Peyer's patch (tissue), 4 donors: Measurements from ENCODE around the gene ST3GAL2. TPM values are rescaled to one million over a fixed set of nuclear protein-coding genes. Genes with fewer than 3 reads are reported as not detected.
"Not testable (repeated sequence)": the region's sequence is repeated elsewhere in the genome, so short reads cannot be mapped to it uniquely, and the experiment has no call there.

ENCODE experiments used
- DNase-seq, 3 donors: peaks; one replicate each; pipeline ENCODE4 v3.0.0-alpha.2; 2017 to 2019
- H3K27ac ChIP-seq, 4 donors: fragments of 200-600 bp; sonication (generic); one replicate each; pipeline ENCODE4 v1.5.1; 2016 to 2019
- H3K27me3 ChIP-seq, 2 donors: fragments of 200-600 bp; sonication (generic); one replicate each; pipeline ENCODE4 v1.5.1; 2019
- H3K36me3 ChIP-seq, 3 donors: fragments of 200-600 bp; sonication (generic); one replicate each; pipeline ENCODE4 v1.5.1; 2016 to 2019
- H3K4me1 ChIP-seq, 4 donors: fragments of 200-600 bp; sonication (generic); one replicate each; pipeline ENCODE4 v1.5.1; 2016 to 2019
- H3K4me3 ChIP-seq, 4 donors: fragments of 200-600 bp; sonication (generic); 1 replicate in 3 of 4; 2 replicates in 1 of 4; pipeline ENCODE4 v1.5.1; 2016 to 2019; ENCODE audit warnings: mild to moderate bottlenecking in 1 of 4
- H3K9me3 ChIP-seq, 4 donors: fragments of 200-600 bp; sonication (generic); one replicate each; pipeline ENCODE4 v1.5.1; 2016 to 2019; ENCODE audit warnings: mild to moderate bottlenecking in 1 of 4
- POLR2A ChIP-seq, 2 donors: fragments of 450-650 bp; IDR thresholded peaks; one replicate each; pipeline ENCODE4 v1.5.1; 2017; ENCODE audit warnings: antibody characterized with exemption in 2 of 2, mild to moderate bottlenecking in 2 of 2, moderate library complexity in 2 of 2
- total RNA-seq, 4 donors: library from RNA; depleted of rRNA; stranded (reverse); fragments of >200 nt; gene quantifications; one replicate each; pipeline ENCODE4 v1.1.0, GENCODE V29; 2016
- TF ChIP-seq, protein P1 (sequence below), 6 experiments: fragments of 450-650 bp in 4 of 6; fragments of 200-600 bp in 2 of 6; sonication (generic) in 1 of 6; IDR thresholded peaks; one replicate each; pipeline ENCODE4 v1.5.1; 2017 to 2019; ENCODE audit warnings: antibody characterized with exemption in 6 of 6, mild to moderate bottlenecking in 3 of 6, moderate library complexity in 1 of 6

ST3GAL2 gene
- total RNA-seq, 4 donors from 2014 or later: 13.0 to 27.5 (median 19.6) TPM

- Histone ChIP-seq H3K9me3 (no peaks in the 10 kb centered on the region), H3K4me3 (no peak overlapping the region), H3K27me3 (no peaks in the 10 kb centered on the region), H3K4me1 (peaks cover 0 to 7% (median 0%) of the 10 kb centered on the region in 4 donors), H3K36me3 (peaks cover 0 to 5% (median 0%) of the 10 kb centered on the region in 3 donors), H3K27ac (no peak overlapping the region)
- TF ChIP-seq POLR2A (IDR thresholded peaks at IDR 0.05): no peak
- TF ChIP-seq, protein P1, sequence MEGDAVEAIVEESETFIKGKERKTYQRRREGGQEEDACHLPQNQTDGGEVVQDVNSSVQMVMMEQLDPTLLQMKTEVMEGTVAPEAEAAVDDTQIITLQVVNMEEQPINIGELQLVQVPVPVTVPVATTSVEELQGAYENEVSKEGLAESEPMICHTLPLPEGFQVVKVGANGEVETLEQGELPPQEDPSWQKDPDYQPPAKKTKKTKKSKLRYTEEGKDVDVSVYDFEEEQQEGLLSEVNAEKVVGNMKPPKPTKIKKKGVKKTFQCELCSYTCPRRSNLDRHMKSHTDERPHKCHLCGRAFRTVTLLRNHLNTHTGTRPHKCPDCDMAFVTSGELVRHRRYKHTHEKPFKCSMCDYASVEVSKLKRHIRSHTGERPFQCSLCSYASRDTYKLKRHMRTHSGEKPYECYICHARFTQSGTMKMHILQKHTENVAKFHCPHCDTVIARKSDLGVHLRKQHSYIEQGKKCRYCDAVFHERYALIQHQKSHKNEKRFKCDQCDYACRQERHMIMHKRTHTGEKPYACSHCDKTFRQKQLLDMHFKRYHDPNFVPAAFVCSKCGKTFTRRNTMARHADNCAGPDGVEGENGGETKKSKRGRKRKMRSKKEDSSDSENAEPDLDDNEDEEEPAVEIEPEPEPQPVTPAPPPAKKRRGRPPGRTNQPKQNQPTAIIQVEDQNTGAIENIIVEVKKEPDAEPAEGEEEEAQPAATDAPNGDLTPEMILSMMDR (IDR thresholded peaks at IDR 0.05): no peak
- no peak for DNase-seq
Measured at GRCh38 chr16:70392606-70393005, 46.3 kb downstream of the ST3GAL2 start.

- Histone ChIP-seq H3K9me3 (no peaks in the 10 kb centered on the region), H3K27ac (no peak overlapping the region), H3K4me3 (no peak overlapping the region), H3K4me1 (peaks cover 0 to 7% (median 0%) of the 10 kb centered on the region in 4 donors), H3K27me3 (no peaks in the 10 kb centered on the region), H3K36me3 (peaks cover 0 to 7% (median 0%) of the 10 kb centered on the region in 3 donors)
- TF ChIP-seq, protein P1 (IDR thresholded peaks at IDR 0.05): no peak
- no peak for TF ChIP-seq POLR2A (IDR thresholded peaks at IDR 0.05)
- DNase-seq: no peak
Measured at GRCh38 chr16:70391881-70392481, 46.9 kb downstream of the ST3GAL2 start.

- no peak for DNase-seq
- Histone ChIP-seq H3K27ac (no peak overlapping the region), H3K4me1 (peaks cover 0 to 7% (median 0%) of the 10 kb centered on the region in 4 donors), H3K27me3 (no peaks in the 10 kb centered on the region), H3K9me3 (no peaks in the 10 kb centered on the region), H3K36me3 (peaks cover 0 to 9% (median 0%) of the 10 kb centered on the region in 3 donors), H3K4me3 (no peak overlapping the region)
- TF ChIP-seq, protein P1 (IDR thresholded peaks at IDR 0.05): no peak
- TF ChIP-seq POLR2A (IDR thresholded peaks at IDR 0.05): no peak
Measured at GRCh38 chr16:70391446-70391845, 47.5 kb downstream of the ST3GAL2 start.

DNA sequence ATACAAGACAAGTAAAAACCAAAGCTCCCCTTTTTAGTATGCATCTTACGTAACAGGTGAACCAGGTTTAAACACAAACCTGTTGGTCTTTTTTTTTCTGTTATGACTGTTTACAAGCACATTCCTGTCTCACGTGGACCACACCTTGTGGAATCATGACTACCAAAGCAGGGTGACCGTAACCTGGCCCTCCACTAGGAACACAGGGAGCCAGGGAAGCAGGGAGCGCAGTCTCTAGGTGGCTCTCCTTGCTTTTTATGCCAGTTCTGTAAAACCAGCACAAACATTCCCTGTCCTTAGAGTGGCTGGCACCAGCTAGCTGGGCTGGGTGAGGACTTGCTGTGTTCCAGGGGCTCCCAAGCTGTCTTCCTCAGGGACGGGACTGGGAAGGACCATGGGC, 48.1 kb downstream of the ST3GAL2 start:
- no peak for DNase-seq
- H3K4me1 ChIP-seq: peaks cover 0 to 4% (median 0%) of the 10 kb centered on the region in 4 donors
- H3K27ac ChIP-seq: no peak overlapping the region
- peaks cover 0 to 11% (median 0%) of the 10 kb centered on the region in 3 donors for H3K36me3 ChIP-seq
- no peaks in the 10 kb centered on the region for H3K9me3 ChIP-seq
- H3K27me3 ChIP-seq: no peaks in the 10 kb centered on the region
- TF ChIP-seq, protein P1 (IDR thresholded peaks at IDR 0.05): no peak
- TF ChIP-seq POLR2A (IDR thresholded peaks at IDR 0.05): no peak
- H3K4me3 ChIP-seq: no peak overlapping the region

DNA sequence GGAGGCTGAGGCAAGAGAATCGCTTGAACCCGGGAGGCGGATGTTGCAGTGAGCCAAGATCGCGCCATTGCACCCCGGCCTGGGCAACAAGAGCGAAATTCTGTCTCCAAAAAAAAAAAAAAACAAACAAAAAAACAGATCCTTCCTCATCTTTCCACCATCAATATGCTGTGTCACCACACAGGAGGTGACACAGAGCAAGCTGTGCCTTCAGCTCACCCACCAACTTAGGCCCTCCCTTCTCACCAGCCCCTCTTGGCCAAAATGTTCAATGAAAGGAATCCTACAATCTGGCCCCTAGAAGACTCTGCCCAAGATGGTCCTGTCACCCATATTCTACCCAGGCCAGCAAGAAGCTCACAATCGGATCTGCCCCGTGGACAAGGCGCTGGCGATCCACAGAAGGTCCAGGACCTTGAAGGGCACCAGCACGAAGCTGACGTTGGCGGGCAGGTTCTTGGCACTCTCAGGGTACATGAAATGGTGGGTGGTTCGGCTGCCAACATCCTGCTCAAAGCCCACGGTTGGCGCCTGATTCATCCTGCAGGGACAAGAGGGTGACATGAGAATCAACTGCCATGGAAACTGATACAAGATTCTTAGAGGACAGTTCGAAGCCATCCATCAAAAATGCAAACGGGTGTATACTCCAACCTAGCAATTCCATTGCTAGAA, 50.8 kb downstream of the ST3GAL2 start:
- H3K9me3 ChIP-seq: no peaks in the 10 kb centered on the region
- no peaks in the 10 kb centered on the region for H3K4me1 ChIP-seq
- TF ChIP-seq, protein P1 (IDR thresholded peaks at IDR 0.05): no peak
- no peak for TF ChIP-seq POLR2A (IDR thresholded peaks at IDR 0.05)
- H3K27ac ChIP-seq: no peak overlapping the region
- DNase-seq: no peak
- H3K36me3 ChIP-seq: peaks cover 0 to 12% (median 0%) of the 10 kb centered on the region in 3 donors
- H3K4me3 ChIP-seq: no peak overlapping the region
- H3K27me3 ChIP-seq: no peaks in the 10 kb centered on the region

GRCh38 chr16:70386289-70386986, 52.5 kb downstream of the ST3GAL2 start:
- not testable (repeated sequence) for H3K27ac ChIP-seq, H3K27me3 ChIP-seq, H3K4me1 ChIP-seq, H3K9me3 ChIP-seq, H3K4me3 ChIP-seq, DNase-seq
- H3K36me3 ChIP-seq: peaks cover 0 to 12% (median 0%) of the 10 kb centered on the region in 3 donors
